Karpas-422 (cell line): ENCODE results near the gene PPP1R14B. TPM values are rescaled to one million over a fixed set of nuclear protein-coding genes. Genes with fewer than 3 reads are reported as not detected.

Experiments
- DNase-seq: peaks from one replicate; pipeline ENCODE4 v3.0.0-alpha.2; 2015
- H2AFZ ChIP-seq: fragments of 200-600 bp; sonication (generic); 2 replicates; pipeline ENCODE4 v1.6.1; 2014; ENCODE audit warnings: antibody characterized with exemption, low read length, mixed read lengths
- H3K27ac ChIP-seq: fragments of 200-600 bp; sonication (generic); 2 replicates; pipeline ENCODE4 v1.5.1; 2014; ENCODE audit warnings: mild to moderate bottlenecking, low read length, moderate library complexity
- H3K27me3 ChIP-seq: fragments of 200-600 bp; sonication (generic); 2 replicates; pipeline ENCODE4 v1.6.1; 2014; ENCODE audit warnings: low read length, mixed read lengths
- H3K36me3 ChIP-seq: fragments of 200-600 bp; sonication (generic); 2 replicates; pipeline ENCODE4 v1.6.1; 2014; ENCODE audit warnings: low read length, mixed read lengths; ENCODE audit not compliant: insufficient read depth
- H3K4me1 ChIP-seq: fragments of 200-600 bp; sonication (generic); 2 replicates; pipeline ENCODE4 v1.6.1; 2014; ENCODE audit warnings: mild to moderate bottlenecking, low read length, mixed read lengths
- H3K4me2 ChIP-seq: fragments of 200-600 bp; sonication (generic); 2 replicates; pipeline ENCODE4 v1.6.1; 2014; ENCODE audit warnings: low read length, low read depth, mild to moderate bottlenecking; ENCODE audit not compliant: poor library complexity, severe bottlenecking
- H3K4me3 ChIP-seq: fragments of 200-600 bp; sonication (generic); 2 replicates; pipeline ENCODE4 v1.5.1; 2014; ENCODE audit warnings: mild to moderate bottlenecking, antibody characterized with exemption, low read length, mixed read lengths
- H3K79me2 ChIP-seq: fragments of 200-600 bp; sonication (generic); 2 replicates; pipeline ENCODE4 v1.6.1; 2014; ENCODE audit warnings: mild to moderate bottlenecking, low read length, mixed read lengths
- H3K9ac ChIP-seq: fragments of 200-600 bp; sonication (generic); 2 replicates; pipeline ENCODE4 v1.6.0; 2014; ENCODE audit warnings: low read length
- H3K9me2 ChIP-seq: fragments of 200-600 bp; sonication (generic), shearing (Covaris generic); replicated peaks from 2 replicates; pipeline ENCODE4 v1.6.0; 2014; ENCODE audit warnings: mild to moderate bottlenecking, low read length, moderate library complexity; ENCODE audit not compliant: insufficient read depth
- H3K9me3 ChIP-seq: fragments of 300-700, 200-600 bp; sonication (generic); 2 replicates; pipeline ENCODE4 v1.6.1; 2014; ENCODE audit warnings: low read length, mixed read lengths
- H4K20me1 ChIP-seq: fragments of 200-600 bp; sonication (generic); 2 replicates; pipeline ENCODE4 v1.6.1; 2014; ENCODE audit warnings: mild to moderate bottlenecking, antibody characterized with exemption, low read length, low read depth; ENCODE audit not compliant: insufficient read depth
- total RNA-seq: library from RNA; depleted of rRNA; stranded (reverse); fragments of >200 nt; shearing (Covaris generic); gene quantifications from 2 replicates; pipeline ENCODE4 v1.2.3, GENCODE V29; 2014; ENCODE audit warnings: low replicate concordance

Gene PPP1R14B
- total RNA-seq, 1 experiment from 2014 or later: 111 TPM

DNA sequence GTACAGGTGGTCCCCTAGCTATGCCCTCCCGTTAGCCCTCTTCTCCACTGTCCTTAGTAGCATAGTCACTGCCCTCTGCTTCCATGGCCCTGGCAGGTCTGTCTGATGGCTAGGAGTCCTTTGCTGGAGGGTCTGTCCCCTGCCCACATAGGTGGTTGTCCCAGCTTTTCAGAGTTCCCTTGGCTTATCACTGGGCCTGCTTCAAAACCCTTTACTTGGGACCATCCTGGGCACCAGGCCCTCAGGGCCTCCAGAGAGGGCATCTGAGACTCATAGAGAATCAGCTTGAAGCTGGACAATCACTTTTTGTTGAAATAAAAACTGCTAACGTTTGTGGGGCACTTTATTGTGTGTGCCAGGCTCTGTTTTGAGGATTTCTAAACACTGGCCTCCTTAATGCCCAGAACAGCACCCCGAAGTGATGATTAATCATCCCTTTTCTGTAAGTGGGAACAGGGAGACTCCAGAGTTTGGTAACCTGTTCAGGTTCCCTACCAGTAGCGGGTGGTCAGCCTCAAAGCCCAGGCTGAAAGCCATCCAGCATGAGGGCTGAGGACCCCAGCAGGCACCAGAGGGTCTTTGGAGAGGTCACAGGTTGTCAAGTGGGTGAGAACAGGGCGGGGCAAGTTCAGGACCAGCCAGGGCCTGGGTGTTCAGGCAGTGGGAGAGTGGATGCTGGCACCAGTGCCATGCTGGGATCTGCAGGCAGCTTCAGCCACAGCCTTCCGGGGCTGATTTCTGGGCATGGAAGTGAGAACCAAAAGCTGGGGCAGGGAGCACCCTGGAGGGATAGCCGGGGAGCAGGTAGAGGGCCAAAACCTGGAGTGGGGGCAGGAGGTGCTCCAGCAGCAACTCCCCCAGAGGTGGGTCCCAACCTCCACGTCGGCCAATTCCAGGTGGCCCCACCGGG lies 43.9 kb upstream of the PPP1R14B start:
- H3K4me3 ChIP-seq: no peak overlapping the region
- H3K9ac ChIP-seq: no peak overlapping the region
- no peaks in the 10 kb centered on the region for H3K9me3 ChIP-seq
- no peaks in the 10 kb centered on the region for H3K27me3 ChIP-seq
- no peaks in the 10 kb centered on the region for H4K20me1 ChIP-seq
- H3K4me2 ChIP-seq: no peak overlapping the region
- H3K4me1 ChIP-seq: peaks cover 13% of the 10 kb centered on the region
- DNase-seq: no peak
- no peak overlapping the region for H2AFZ ChIP-seq
- no peak overlapping the region for H3K27ac ChIP-seq
- no peaks in the 10 kb centered on the region for H3K79me2 ChIP-seq
- no peaks in the 10 kb centered on the region for H3K36me3 ChIP-seq
- H3K9me2 ChIP-seq: no peaks in the 10 kb centered on the region

DNA sequence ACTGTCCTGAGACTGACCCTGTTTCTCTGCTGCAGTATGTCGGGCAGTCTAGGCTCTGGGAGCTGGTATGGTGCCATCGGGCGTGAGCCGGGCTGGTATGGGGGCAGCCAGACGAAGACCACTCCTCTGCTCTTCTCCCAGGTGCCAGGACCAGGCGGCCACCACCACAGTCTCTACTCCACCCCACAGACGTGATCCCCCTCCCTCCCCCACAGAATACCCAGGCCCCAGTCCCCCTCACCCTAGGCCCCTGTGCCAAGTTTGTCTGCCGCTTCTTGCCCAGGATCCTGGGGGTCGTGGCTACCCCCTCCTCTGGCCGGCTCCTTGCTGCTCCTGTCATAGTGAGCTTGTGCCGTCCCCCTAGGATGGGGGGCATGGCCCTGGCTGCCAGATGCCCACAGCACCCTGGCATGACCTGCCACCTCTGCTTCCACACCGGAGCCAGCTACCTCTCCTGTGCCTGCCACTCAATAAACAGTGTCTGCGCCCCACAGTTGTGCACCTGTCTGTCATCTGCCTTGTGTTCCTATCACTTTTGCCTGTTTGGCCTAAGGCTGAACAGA lies 42.3 kb upstream of the PPP1R14B start:
- DNase-seq: no peak
- Histone ChIP-seq H3K36me3 (no peaks in the 10 kb centered on the region), H3K4me3 (no peak overlapping the region), H3K4me2 (no peak overlapping the region), H3K79me2 (peaks cover 1% of the 10 kb centered on the region), H2AFZ (no peak overlapping the region), H3K27me3 (no peaks in the 10 kb centered on the region), H3K4me1 (peaks cover 13% of the 10 kb centered on the region), H4K20me1 (no peaks in the 10 kb centered on the region), H3K9ac (no peak overlapping the region), H3K9me3 (no peaks in the 10 kb centered on the region), H3K9me2 (no peaks in the 10 kb centered on the region), H3K27ac (no peak overlapping the region)

GRCh38 chr11:64288353-64288750 lies 41.6 kb upstream of the PPP1R14B start:
- no peak overlapping the region for H2AFZ ChIP-seq
- no peaks in the 10 kb centered on the region for H3K9me2 ChIP-seq
- no peak overlapping the region for H3K4me3 ChIP-seq
- no peaks in the 10 kb centered on the region for H3K36me3 ChIP-seq
- H4K20me1 ChIP-seq: no peaks in the 10 kb centered on the region
- no peak for DNase-seq
- peaks cover 20% of the 10 kb centered on the region for H3K4me1 ChIP-seq
- no peaks in the 10 kb centered on the region for H3K27me3 ChIP-seq
- no peak overlapping the region for H3K9ac ChIP-seq
- H3K4me2 ChIP-seq: no peak overlapping the region
- no peak overlapping the region for H3K27ac ChIP-seq
- peaks cover 8% of the 10 kb centered on the region for H3K79me2 ChIP-seq
- H3K9me3 ChIP-seq: no peaks in the 10 kb centered on the region

DNA sequence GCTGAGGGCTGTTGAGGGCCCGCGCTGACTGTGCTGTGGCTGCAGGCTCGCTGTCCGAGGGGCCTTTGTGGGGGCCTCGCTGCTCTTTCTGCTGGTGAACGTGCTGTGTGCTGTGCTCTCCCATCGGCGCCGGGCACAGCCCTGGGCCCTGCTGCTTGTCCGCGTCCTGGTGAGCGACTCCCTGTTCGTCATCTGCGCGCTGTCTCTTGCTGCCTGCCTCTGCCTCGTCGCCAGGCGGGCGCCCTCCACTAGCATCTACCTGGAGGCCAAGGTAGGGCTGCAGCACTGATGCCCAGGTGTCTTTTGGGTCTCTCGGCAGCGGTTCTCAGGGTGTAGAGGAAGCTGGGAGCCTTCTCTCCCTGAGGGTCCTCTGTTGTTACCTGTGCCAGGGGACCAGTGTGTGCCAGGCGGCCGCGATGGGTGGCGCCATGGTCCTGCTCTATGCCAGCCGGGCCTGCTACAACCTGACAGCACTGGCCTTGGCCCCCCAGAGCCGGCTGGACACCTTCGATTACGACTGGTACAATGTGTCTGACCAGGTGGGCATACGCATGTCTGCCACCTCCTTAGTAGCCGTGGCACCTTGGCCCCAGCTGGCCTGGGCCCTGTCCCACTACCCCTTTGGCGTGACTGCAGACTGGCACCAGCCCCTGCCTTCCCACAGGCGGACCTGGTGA lies 41.1 kb upstream of the PPP1R14B start:
- Histone ChIP-seq H3K9me3 (no peaks in the 10 kb centered on the region), H3K79me2 (peaks cover 14% of the 10 kb centered on the region), H3K9ac (no peak overlapping the region), H3K27me3 (no peaks in the 10 kb centered on the region), H4K20me1 (no peaks in the 10 kb centered on the region), H3K9me2 (no peaks in the 10 kb centered on the region), H3K4me2 (no peak overlapping the region), H3K36me3 (no peaks in the 10 kb centered on the region), H3K27ac (no peak overlapping the region), H2AFZ (no peak overlapping the region), H3K4me3 (no peak overlapping the region), H3K4me1 (peaks cover 22% of the 10 kb centered on the region)
- no peak for DNase-seq

GRCh38 chr11:64286801-64287159 lies 40.0 kb upstream of the PPP1R14B start:
- Histone ChIP-seq H3K4me3 (peak overlapping the region; percentile 92; the same call in 1 of the 2 replicates), H3K4me2 (peak overlapping the region; percentile 97), H3K27ac (no peak overlapping the region), H3K9me2 (no peaks in the 10 kb centered on the region), H3K4me1 (peaks cover 22% of the 10 kb centered on the region), H3K9ac (no peak overlapping the region; the same call in 1 of the 2 replicates), H3K9me3 (no peaks in the 10 kb centered on the region), H3K79me2 (peaks cover 14% of the 10 kb centered on the region), H4K20me1 (no peaks in the 10 kb centered on the region), H3K27me3 (no peaks in the 10 kb centered on the region), H2AFZ (no peak overlapping the region), H3K36me3 (0 out of 2 replicates have a peak, but pooled peaks cover 5% of the 10 kb centered on the region)
- DNase-seq: no peak

GRCh38 chr11:64285885-64286800 lies 39.4 kb upstream of the PPP1R14B start:
- H3K79me2 ChIP-seq: peaks cover 14% of the 10 kb centered on the region
- peak overlapping the region; percentile 97 for H3K4me2 ChIP-seq
- H3K36me3 ChIP-seq: 0 out of 2 replicates have a peak, but pooled peaks cover 5% of the 10 kb centered on the region
- peak overlapping the region; percentile 82 for H3K9ac ChIP-seq
- peaks cover 22% of the 10 kb centered on the region for H3K4me1 ChIP-seq
- no peaks in the 10 kb centered on the region for H3K9me3 ChIP-seq
- peak overlapping the region; percentile 92 for H3K4me3 ChIP-seq
- 0 out of 2 replicates have a peak overlapping the region, but pooled peaks have one; percentile 27 for H3K27ac ChIP-seq
- DNase-seq: peak; percentile 72
- 0 out of 2 replicates have a peak overlapping the region, but pooled peaks have one; percentile 46 for H2AFZ ChIP-seq
- no peaks in the 10 kb centered on the region for H3K9me2 ChIP-seq
- no peaks in the 10 kb centered on the region for H4K20me1 ChIP-seq
- no peaks in the 10 kb centered on the region for H3K27me3 ChIP-seq

GRCh38 chr11:64284962-64285884 lies 38.5 kb upstream of the PPP1R14B start, which contains the start of gene GPR137:
GPR137 (plus strand) TSS chr11:64285848; CDS start chr11:64286525, 677 bp downstream.
- H3K36me3 ChIP-seq: 0 out of 2 replicates have a peak, but pooled peaks cover 5% of the 10 kb centered on the region

More at GRCh38 chr11:64284962-64285884, 38.5 kb upstream of the PPP1R14B start, which contains the start of gene GPR137:
- H3K27ac ChIP-seq: peak within 1 kb of the TSS; percentile 84
- H2AFZ ChIP-seq: peak within 1 kb of the TSS; percentile 76
- peaks cover 14% of the 10 kb centered on the region for H3K79me2 ChIP-seq
- H3K9me2 ChIP-seq: no peaks in the 10 kb centered on the region
- no peaks in the 10 kb centered on the region for H4K20me1 ChIP-seq
- H3K4me2 ChIP-seq: peak within 1 kb of the TSS; percentile 97
- H3K9me3 ChIP-seq: no peaks in the 10 kb centered on the region
- peak; percentile 95 for DNase-seq
- peaks cover 22% of the 10 kb centered on the region for H3K4me1 ChIP-seq
- peak within 1 kb of the TSS; percentile 82 for H3K9ac ChIP-seq
- peak within 1 kb of the TSS; percentile 92 for H3K4me3 ChIP-seq
- no peaks in the 10 kb centered on the region for H3K27me3 ChIP-seq
